ENCODE data around the gene MYH15. TPM values are rescaled to one million over a fixed set of nuclear protein-coding genes. Genes with fewer than 3 reads are reported as not detected.

Gene MYH15
- total RNA-seq, 2 experiments from 2014 or later, result 0.46 to 0.57 TPM

GRCh38 chr3:108352176-108352575 lies 158.2 kb downstream of the MYH15 start:
- H3K27ac ChIP-seq (ENCODE audit: low read depth, low read length, poor library complexity, severe bottlenecking), result no peak overlapping the region
- CTCF ChIA-PET (ENCODE audit: unreplicated experiment), result no interaction called here

GRCh38 chr3:108346301-108347227 lies 163.8 kb downstream of the MYH15 start:
- H3K4me2 ChIP-seq (ENCODE audit: low read length), result peak overlapping the region; percentile 41
- ChIA-PET POLR2A (interaction anchor here (0.6 kb wide), 1 partner anchor 912 kb away, joined by 4 read pairs; no protein-coding TSS in a partner anchor), CTCF (ENCODE audit: unreplicated experiment) (no interaction called here)

More at GRCh38 chr3:108352176-108352575, 158.2 kb downstream of the MYH15 start:
- H3K79me2 ChIP-seq (ENCODE audit: insufficient read depth, low read depth, low read length), result no peaks in the 10 kb centered on the region
- H2AFZ ChIP-seq (ENCODE audit: low read length), result no peak overlapping the region
- H4K20me1 ChIP-seq (ENCODE audit: insufficient read depth, low read length), result no peaks in the 10 kb centered on the region
- intact Hi-C loops (cut with micrococcal nuclease; ENCODE audit: unreplicated experiment), result no loop called here
- H3K36me3 ChIP-seq (ENCODE audit: insufficient read depth, low read length), result no peaks in the 10 kb centered on the region
- no peaks in the 10 kb centered on the region for H3K9me3 ChIP-seq (ENCODE audit: low read length)
- BruUV-seq (replicated peaks), result no TSS peak
- POLR2A ChIA-PET, result interaction anchor here (0.6 to 0.9 kb wide), 2 partner anchors 33 to 46 kb away, joined by 3 read pairs; no protein-coding TSS in a partner anchor
- H3K4me3 ChIP-seq (ENCODE audit: low read depth, low read length, poor library complexity, severe bottlenecking), result no peak overlapping the region
- DNase-seq (ENCODE audit: low spot score), result no peak
- TF ChIP-seq CTCF (conservative IDR thresholded peaks at IDR 0.05; ENCODE audit: low read length), result no peak
- TF ChIP-seq EZH2phosphoT487 (IDR thresholded peaks at IDR 0.05; ENCODE audit: borderline replicate concordance, low read depth, low read length), result no peak
- no peaks in the 10 kb centered on the region for H3K9me2 ChIP-seq (ENCODE audit: insufficient read depth, low read length)
- no peaks in the 10 kb centered on the region for H3K4me1 ChIP-seq (ENCODE audit: insufficient read depth, low read length, poor library complexity, severe bottlenecking)
- no peak overlapping the region for H3K4me2 ChIP-seq (ENCODE audit: low read length)

GRCh38 chr3:108345492-108346205 lies 164.7 kb downstream of the MYH15 start:
- BruUV-seq (replicated peaks), result no TSS peak
- H3K4me3 ChIP-seq (ENCODE audit: low read depth, low read length, poor library complexity, severe bottlenecking), result no peak overlapping the region
- ChIA-PET CTCF (ENCODE audit: unreplicated experiment) (no interaction called here), POLR2A (interaction anchor here (0.6 kb wide), 1 partner anchor 913 kb away, joined by 4 read pairs; no protein-coding TSS in a partner anchor)
- no peaks in the 10 kb centered on the region for H3K36me3 ChIP-seq (ENCODE audit: insufficient read depth, low read length)
- intact Hi-C loops (cut with micrococcal nuclease; ENCODE audit: unreplicated experiment), result no loop called here
- H3K9me2 ChIP-seq (ENCODE audit: insufficient read depth, low read length), result no peaks in the 10 kb centered on the region
- H3K27ac ChIP-seq (ENCODE audit: low read depth, low read length, poor library complexity, severe bottlenecking), result no peak overlapping the region
- H3K4me2 ChIP-seq (ENCODE audit: low read length), result peak overlapping the region; percentile 41
- no peak for TF ChIP-seq CTCF (conservative IDR thresholded peaks at IDR 0.05; ENCODE audit: low read length)
- no peak for TF ChIP-seq EZH2phosphoT487 (IDR thresholded peaks at IDR 0.05; ENCODE audit: borderline replicate concordance, low read depth, low read length)
- no peaks in the 10 kb centered on the region for H3K9me3 ChIP-seq (ENCODE audit: low read length)
- H3K79me2 ChIP-seq (ENCODE audit: insufficient read depth, low read depth, low read length), result no peaks in the 10 kb centered on the region
- DNase-seq (ENCODE audit: low spot score), result peak; percentile 40
- peaks cover 10% of the 10 kb centered on the region for H3K4me1 ChIP-seq (ENCODE audit: insufficient read depth, low read length, poor library complexity, severe bottlenecking)
- no peaks in the 10 kb centered on the region for H4K20me1 ChIP-seq (ENCODE audit: insufficient read depth, low read length)
- no peak overlapping the region for H2AFZ ChIP-seq (ENCODE audit: low read length)

More at GRCh38 chr3:108346301-108347227, 163.8 kb downstream of the MYH15 start:
- H3K36me3 ChIP-seq (ENCODE audit: insufficient read depth, low read length), result no peaks in the 10 kb centered on the region
- no peak for TF ChIP-seq EZH2phosphoT487 (IDR thresholded peaks at IDR 0.05; ENCODE audit: borderline replicate concordance, low read depth, low read length)
- H3K9me3 ChIP-seq (ENCODE audit: low read length), result no peaks in the 10 kb centered on the region
- no peaks in the 10 kb centered on the region for H3K9me2 ChIP-seq (ENCODE audit: insufficient read depth, low read length)
- H3K4me3 ChIP-seq (ENCODE audit: low read depth, low read length, poor library complexity, severe bottlenecking), result no peak overlapping the region
- intact Hi-C loops (cut with micrococcal nuclease; ENCODE audit: unreplicated experiment), result no loop called here
- no peak for DNase-seq (ENCODE audit: low spot score)
- H4K20me1 ChIP-seq (ENCODE audit: insufficient read depth, low read length), result no peaks in the 10 kb centered on the region
- no peak overlapping the region for H3K27ac ChIP-seq (ENCODE audit: low read depth, low read length, poor library complexity, severe bottlenecking)
- peaks cover 10% of the 10 kb centered on the region for H3K4me1 ChIP-seq (ENCODE audit: insufficient read depth, low read length, poor library complexity, severe bottlenecking)
- no peaks in the 10 kb centered on the region for H3K79me2 ChIP-seq (ENCODE audit: insufficient read depth, low read depth, low read length)
- H2AFZ ChIP-seq (ENCODE audit: low read length), result no peak overlapping the region
- no TSS peak for BruUV-seq (replicated peaks)

Data from OCI-LY7 (cell line).